HEK293 (cell line): ENCODE results near the gene TCEA2.

Experiments
- CTCF ChIA-PET: fragments of 350-600 bp; formaldehyde crosslinking; extraction: SDS; loops from one replicate; lab custom pipeline; 2021; ENCODE audit warnings: antibody characterized with exemption; lab: Yijun Ruan, JAX
- POLR2A ChIA-PET: fragments of 300-600 bp; formaldehyde crosslinking; extraction: SDS; loops from one replicate; lab custom pipeline; 2020; ENCODE audit warnings: antibody characterized with exemption, inconsistent platforms; lab: Yijun Ruan, JAX
- H3K27ac ChIP-seq: fragments of 200-500 bp; sonication (Bioruptor generic); 2 replicates; pipeline ENCODE4 v1.5.1; 2014; ENCODE audit warnings: low read depth, low read length, control low read depth, inconsistent platforms; ENCODE audit errors: extremely low read depth
- H3K36me3 ChIP-seq, 2 experiments: fragments of 200-500 bp in 1 of 2; sonication (Bioruptor generic) in 1 of 2; 1 replicate in 1 of 2; 2 replicates in 1 of 2; pipeline ENCODE4 v1.5.1; 2014 to 2017; ENCODE audit warnings: inconsistent platforms in 2 of 2, low read length in 2 of 2; ENCODE audit not compliant: control insufficient read depth in 2 of 2, insufficient read depth in 1 of 2
- H3K4me1 ChIP-seq: fragments of 200-500 bp; sonication (Bioruptor generic); 2 replicates; pipeline ENCODE4 v1.5.1; 2014; ENCODE audit warnings: mild to moderate bottlenecking, low read length, inconsistent platforms; ENCODE audit not compliant: control insufficient read depth, insufficient read depth
- H3K4me3 ChIP-seq: 2 replicates; pipeline ENCODE4 v1.5.1; 2011; ENCODE audit warnings: low read depth, mild to moderate bottlenecking, control low read depth, low read length, moderate library complexity
- H3K9me3 ChIP-seq: fragments of 200-500 bp; sonication (Bioruptor generic); 2 replicates; pipeline ENCODE4 v1.5.1; 2014; ENCODE audit warnings: low read depth, low read length, inconsistent platforms; ENCODE audit not compliant: control insufficient read depth, insufficient read depth
- BCL11B ChIP-seq: fragments of 450-650 bp; formaldehyde crosslinking; IDR thresholded peaks from 2 replicates; pipeline ENCODE4 v1.5.1; 2016; ENCODE audit warnings: low read depth, missing biosample characterization, missing genetic modification characterization
- OSR2 ChIP-seq: fragments of 450-650 bp; formaldehyde crosslinking; IDR thresholded peaks from 2 replicates; pipeline ENCODE4 v1.5.1; 2016; ENCODE audit warnings: missing biosample characterization, missing genetic modification characterization
- PRDM1 ChIP-seq: fragments of 450-650 bp; formaldehyde crosslinking; IDR thresholded peaks from 2 replicates; pipeline ENCODE4; 2016; ENCODE audit warnings: missing biosample characterization, missing genetic modification characterization
- ZIC2 ChIP-seq: fragments of 450-650 bp; formaldehyde crosslinking; IDR thresholded peaks from 2 replicates; pipeline ENCODE4 v1.5.1; 2016; ENCODE audit warnings: missing biosample characterization, missing genetic modification characterization
- ZNF112 ChIP-seq: fragments of 450-650 bp; formaldehyde crosslinking; IDR thresholded peaks from 2 replicates; pipeline ENCODE4 v1.5.0; 2017; ENCODE audit warnings: missing biosample characterization, missing genetic modification characterization
- ZNF146 ChIP-seq: fragments of 450-650 bp; formaldehyde crosslinking; IDR thresholded peaks from 2 replicates; pipeline ENCODE4 v1.5.1; 2016; ENCODE audit warnings: missing biosample characterization, missing genetic modification characterization
- ZNF184 ChIP-seq: fragments of 450-650 bp; IDR thresholded peaks from 2 replicates; pipeline ENCODE4 v1.5.1; 2018; ENCODE audit warnings: missing biosample characterization, mild to moderate bottlenecking, missing genetic modification characterization
- ZNF521 ChIP-seq: fragments of 450-650 bp; formaldehyde crosslinking; IDR thresholded peaks from 2 replicates; pipeline ENCODE4 v1.5.1; 2017; ENCODE audit warnings: missing biosample characterization, mild to moderate bottlenecking, missing genetic modification characterization
- ZNF677 ChIP-seq: fragments of 450-650 bp; IDR thresholded peaks from 2 replicates; pipeline ENCODE4 v1.5.0; 2018; ENCODE audit warnings: missing biosample characterization, mild to moderate bottlenecking, missing genetic modification characterization, moderate library complexity
- ZXDB ChIP-seq: fragments of 450-650 bp; formaldehyde crosslinking; IDR thresholded peaks from 2 replicates; pipeline ENCODE4 v1.5.1; 2016; ENCODE audit warnings: missing biosample characterization, missing genetic modification characterization
- TF ChIP-seq, protein P1 (sequence below): fragments of 450-650 bp; formaldehyde crosslinking; IDR thresholded peaks from 2 replicates; pipeline ENCODE4 v1.5.1; 2016; ENCODE audit warnings: missing biosample characterization, missing genetic modification characterization, borderline replicate concordance
- TF ChIP-seq, protein P2 (sequence below): fragments of 450-650 bp; formaldehyde crosslinking; IDR thresholded peaks from 2 replicates; pipeline ENCODE4 v1.5.1; 2016; ENCODE audit warnings: missing biosample characterization, missing genetic modification characterization
- TF ChIP-seq, protein P3 (sequence below): fragments of 450-650 bp; formaldehyde crosslinking; IDR thresholded peaks from 2 replicates; pipeline ENCODE4 v1.5.1; 2016; ENCODE audit warnings: missing biosample characterization, missing genetic modification characterization
- TF ChIP-seq, protein P4 (sequence below): fragments of 450-650 bp; formaldehyde crosslinking; IDR thresholded peaks from 2 replicates; pipeline ENCODE4 v1.5.1; 2017; ENCODE audit warnings: missing biosample characterization, missing genetic modification characterization
- TF ChIP-seq, protein P5 (sequence below): fragments of 450-650 bp; formaldehyde crosslinking; IDR thresholded peaks from 2 replicates; pipeline ENCODE4 v1.5.1; 2016; ENCODE audit warnings: missing biosample characterization, missing genetic modification characterization
- TF ChIP-seq, protein P6 (sequence below): fragments of 450-650 bp; formaldehyde crosslinking; IDR thresholded peaks from 2 replicates; pipeline ENCODE4 v1.5.1; 2017; ENCODE audit warnings: missing biosample characterization, missing genetic modification characterization
- TF ChIP-seq, protein P7 (sequence below): fragments of 450-650 bp; formaldehyde crosslinking; IDR thresholded peaks from 2 replicates; pipeline ENCODE4 v1.5.1; 2016; ENCODE audit warnings: missing biosample characterization, missing genetic modification characterization, low read depth

TCEA2 gene

DNA sequence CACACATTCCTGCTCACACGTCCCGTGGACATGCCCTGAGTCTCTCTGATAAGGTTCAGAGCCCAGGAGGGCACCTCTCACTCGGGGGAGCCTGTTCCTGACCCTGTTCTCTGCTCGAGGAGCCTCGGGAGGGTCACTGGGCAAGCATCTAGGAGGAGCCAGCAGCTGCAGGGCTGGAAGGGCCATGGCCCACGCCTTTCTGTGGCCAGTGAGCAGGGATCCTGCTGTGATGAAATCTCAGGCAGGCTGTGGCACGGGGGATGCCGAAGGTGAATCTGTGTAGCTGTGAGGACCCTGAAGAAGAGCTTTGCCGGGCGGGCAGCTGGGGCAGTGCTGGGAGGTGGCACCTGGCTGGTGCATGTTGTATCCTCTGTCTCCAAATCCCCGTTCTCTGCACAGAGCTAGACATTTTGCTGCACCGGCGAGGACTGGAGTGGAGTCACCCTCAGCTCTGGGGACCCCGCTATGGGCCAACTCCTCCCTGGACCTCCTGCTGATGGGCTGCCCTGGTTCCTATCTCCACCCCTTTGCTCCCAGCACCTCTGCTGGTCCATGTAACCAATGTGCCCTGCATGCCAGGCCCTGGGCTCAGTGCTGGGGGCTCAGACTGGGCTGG lies 51.5 kb downstream of the TCEA2 start:
- POLR2A ChIA-PET: interaction anchor here (0.6 kb wide), 1 partner anchor 53 kb away, joined by 3 read pairs; no protein-coding TSS in a partner anchor
- Histone ChIP-seq H3K27ac (no peak overlapping the region), H3K9me3 (no peaks in the 10 kb centered on the region), H3K36me3 (no peaks in the 10 kb centered on the region), H3K4me1 (no peaks in the 10 kb centered on the region), H3K4me3 (no peak overlapping the region)
- CTCF ChIA-PET: interaction anchor here (0.9 kb wide), 1 partner anchor 13 kb away, joined by 3 read pairs; no protein-coding TSS in a partner anchor
- TF ChIP-seq, protein P1, sequence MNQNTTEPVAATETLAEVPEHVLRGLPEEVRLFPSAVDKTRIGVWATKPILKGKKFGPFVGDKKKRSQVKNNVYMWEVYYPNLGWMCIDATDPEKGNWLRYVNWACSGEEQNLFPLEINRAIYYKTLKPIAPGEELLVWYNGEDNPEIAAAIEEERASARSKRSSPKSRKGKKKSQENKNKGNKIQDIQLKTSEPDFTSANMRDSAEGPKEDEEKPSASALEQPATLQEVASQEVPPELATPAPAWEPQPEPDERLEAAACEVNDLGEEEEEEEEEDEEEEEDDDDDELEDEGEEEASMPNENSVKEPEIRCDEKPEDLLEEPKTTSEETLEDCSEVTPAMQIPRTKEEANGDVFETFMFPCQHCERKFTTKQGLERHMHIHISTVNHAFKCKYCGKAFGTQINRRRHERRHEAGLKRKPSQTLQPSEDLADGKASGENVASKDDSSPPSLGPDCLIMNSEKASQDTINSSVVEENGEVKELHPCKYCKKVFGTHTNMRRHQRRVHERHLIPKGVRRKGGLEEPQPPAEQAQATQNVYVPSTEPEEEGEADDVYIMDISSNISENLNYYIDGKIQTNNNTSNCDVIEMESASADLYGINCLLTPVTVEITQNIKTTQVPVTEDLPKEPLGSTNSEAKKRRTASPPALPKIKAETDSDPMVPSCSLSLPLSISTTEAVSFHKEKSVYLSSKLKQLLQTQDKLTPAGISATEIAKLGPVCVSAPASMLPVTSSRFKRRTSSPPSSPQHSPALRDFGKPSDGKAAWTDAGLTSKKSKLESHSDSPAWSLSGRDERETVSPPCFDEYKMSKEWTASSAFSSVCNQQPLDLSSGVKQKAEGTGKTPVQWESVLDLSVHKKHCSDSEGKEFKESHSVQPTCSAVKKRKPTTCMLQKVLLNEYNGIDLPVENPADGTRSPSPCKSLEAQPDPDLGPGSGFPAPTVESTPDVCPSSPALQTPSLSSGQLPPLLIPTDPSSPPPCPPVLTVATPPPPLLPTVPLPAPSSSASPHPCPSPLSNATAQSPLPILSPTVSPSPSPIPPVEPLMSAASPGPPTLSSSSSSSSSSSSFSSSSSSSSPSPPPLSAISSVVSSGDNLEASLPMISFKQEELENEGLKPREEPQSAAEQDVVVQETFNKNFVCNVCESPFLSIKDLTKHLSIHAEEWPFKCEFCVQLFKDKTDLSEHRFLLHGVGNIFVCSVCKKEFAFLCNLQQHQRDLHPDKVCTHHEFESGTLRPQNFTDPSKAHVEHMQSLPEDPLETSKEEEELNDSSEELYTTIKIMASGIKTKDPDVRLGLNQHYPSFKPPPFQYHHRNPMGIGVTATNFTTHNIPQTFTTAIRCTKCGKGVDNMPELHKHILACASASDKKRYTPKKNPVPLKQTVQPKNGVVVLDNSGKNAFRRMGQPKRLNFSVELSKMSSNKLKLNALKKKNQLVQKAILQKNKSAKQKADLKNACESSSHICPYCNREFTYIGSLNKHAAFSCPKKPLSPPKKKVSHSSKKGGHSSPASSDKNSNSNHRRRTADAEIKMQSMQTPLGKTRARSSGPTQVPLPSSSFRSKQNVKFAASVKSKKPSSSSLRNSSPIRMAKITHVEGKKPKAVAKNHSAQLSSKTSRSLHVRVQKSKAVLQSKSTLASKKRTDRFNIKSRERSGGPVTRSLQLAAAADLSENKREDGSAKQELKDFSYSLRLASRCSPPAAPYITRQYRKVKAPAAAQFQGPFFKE (tag by site-specific recombination): no peak
- TF ChIP-seq OSR2 (tag by site-specific recombination) (no peak), ZXDB (no peak), ZNF677 (no peak), ZIC2 (no peak), BCL11B (no peak), ZNF521 (tag by site-specific recombination) (no peak), PRDM1 (no peak), ZNF146 (tag by site-specific recombination) (no peak), ZNF184 (tag by site-specific recombination) (no peak), ZNF112 (tag by site-specific recombination) (no peak)
- TF ChIP-seq, protein P2, sequence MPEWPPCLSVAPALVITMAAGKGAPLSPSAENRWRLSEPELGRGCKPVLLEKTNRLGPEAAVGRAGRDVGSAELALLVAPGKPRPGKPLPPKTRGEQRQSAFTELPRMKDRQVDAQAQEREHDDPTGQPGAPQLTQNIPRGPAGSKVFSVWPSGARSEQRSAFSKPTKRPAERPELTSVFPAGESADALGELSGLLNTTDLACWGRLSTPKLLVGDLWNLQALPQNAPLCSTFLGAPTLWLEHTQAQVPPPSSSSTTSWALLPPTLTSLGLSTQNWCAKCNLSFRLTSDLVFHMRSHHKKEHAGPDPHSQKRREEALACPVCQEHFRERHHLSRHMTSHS (tag by site-specific recombination): no peak
- TF ChIP-seq, protein P3, sequence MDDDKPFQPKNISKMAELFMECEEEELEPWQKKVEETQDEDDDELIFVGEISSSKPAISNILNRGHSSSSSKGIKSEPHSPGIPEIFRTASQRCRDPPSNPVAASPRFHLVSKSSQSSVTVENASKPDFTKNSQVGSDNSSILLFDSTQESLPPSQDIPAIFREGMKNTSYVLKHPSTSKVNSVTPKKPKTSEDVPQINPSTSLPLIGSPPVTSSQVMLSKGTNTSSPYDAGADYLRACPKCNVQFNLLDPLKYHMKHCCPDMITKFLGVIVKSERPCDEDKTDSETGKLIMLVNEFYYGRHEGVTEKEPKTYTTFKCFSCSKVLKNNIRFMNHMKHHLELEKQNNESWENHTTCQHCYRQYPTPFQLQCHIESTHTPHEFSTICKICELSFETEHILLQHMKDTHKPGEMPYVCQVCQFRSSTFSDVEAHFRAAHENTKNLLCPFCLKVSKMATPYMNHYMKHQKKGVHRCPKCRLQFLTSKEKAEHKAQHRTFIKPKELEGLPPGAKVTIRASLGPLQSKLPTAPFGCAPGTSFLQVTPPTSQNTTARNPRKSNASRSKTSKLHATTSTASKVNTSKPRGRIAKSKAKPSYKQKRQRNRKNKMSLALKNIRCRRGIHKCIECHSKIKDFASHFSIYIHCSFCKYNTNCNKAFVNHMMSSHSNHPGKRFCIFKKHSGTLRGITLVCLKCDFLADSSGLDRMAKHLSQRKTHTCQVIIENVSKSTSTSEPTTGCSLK: no peak
- TF ChIP-seq, protein P4, sequence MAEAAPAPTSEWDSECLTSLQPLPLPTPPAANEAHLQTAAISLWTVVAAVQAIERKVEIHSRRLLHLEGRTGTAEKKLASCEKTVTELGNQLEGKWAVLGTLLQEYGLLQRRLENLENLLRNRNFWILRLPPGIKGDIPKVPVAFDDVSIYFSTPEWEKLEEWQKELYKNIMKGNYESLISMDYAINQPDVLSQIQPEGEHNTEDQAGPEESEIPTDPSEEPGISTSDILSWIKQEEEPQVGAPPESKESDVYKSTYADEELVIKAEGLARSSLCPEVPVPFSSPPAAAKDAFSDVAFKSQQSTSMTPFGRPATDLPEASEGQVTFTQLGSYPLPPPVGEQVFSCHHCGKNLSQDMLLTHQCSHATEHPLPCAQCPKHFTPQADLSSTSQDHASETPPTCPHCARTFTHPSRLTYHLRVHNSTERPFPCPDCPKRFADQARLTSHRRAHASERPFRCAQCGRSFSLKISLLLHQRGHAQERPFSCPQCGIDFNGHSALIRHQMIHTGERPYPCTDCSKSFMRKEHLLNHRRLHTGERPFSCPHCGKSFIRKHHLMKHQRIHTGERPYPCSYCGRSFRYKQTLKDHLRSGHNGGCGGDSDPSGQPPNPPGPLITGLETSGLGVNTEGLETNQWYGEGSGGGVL (tag by site-specific recombination): no peak
- TF ChIP-seq, protein P5, sequence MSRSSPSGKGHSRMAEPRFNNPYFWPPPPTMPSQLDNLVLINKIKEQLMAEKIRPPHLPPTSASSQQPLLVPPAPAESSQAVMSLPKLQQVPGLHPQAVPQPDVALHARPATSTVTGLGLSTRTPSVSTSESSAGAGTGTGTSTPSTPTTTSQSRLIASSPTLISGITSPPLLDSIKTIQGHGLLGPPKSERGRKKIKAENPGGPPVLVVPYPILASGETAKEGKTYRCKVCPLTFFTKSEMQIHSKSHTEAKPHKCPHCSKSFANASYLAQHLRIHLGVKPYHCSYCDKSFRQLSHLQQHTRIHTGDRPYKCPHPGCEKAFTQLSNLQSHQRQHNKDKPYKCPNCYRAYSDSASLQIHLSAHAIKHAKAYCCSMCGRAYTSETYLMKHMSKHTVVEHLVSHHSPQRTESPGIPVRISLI: no peak
- TF ChIP-seq, protein P6, sequence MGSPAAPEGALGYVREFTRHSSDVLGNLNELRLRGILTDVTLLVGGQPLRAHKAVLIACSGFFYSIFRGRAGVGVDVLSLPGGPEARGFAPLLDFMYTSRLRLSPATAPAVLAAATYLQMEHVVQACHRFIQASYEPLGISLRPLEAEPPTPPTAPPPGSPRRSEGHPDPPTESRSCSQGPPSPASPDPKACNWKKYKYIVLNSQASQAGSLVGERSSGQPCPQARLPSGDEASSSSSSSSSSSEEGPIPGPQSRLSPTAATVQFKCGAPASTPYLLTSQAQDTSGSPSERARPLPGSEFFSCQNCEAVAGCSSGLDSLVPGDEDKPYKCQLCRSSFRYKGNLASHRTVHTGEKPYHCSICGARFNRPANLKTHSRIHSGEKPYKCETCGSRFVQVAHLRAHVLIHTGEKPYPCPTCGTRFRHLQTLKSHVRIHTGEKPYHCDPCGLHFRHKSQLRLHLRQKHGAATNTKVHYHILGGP (tag by site-specific recombination): no peak
- TF ChIP-seq, protein P7, sequence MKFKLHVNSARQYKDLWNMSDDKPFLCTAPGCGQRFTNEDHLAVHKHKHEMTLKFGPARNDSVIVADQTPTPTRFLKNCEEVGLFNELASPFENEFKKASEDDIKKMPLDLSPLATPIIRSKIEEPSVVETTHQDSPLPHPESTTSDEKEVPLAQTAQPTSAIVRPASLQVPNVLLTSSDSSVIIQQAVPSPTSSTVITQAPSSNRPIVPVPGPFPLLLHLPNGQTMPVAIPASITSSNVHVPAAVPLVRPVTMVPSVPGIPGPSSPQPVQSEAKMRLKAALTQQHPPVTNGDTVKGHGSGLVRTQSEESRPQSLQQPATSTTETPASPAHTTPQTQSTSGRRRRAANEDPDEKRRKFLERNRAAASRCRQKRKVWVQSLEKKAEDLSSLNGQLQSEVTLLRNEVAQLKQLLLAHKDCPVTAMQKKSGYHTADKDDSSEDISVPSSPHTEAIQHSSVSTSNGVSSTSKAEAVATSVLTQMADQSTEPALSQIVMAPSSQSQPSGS (tag by site-specific recombination): no peak
